ENCODE results near the gene EPO. TPM values are rescaled to one million over a fixed set of nuclear protein-coding genes. Genes with fewer than 3 reads are reported as not detected.

The EPO gene
- polyA plus RNA-seq, 2 of the 4 experiments (the other 2 are of a cell fraction) = not detected

GRCh38 chr7:100685631-100686145 lies 34.6 kb upstream of the EPO start (continued):
- no peak for TF ChIP-seq NR3C1 (IDR thresholded peaks at IDR 0.05)

- no peaks in the 10 kb centered on the region for H3K9me3 ChIP-seq
- FAIRE-seq = no peak
- no peak overlapping the region for H3K27ac ChIP-seq
- TF ChIP-seq RCOR1 (IDR thresholded peaks at IDR 0.05; ENCODE audit: low read depth, low read length) (no peak), TP53 (CRISPR knock-in tag; IDR thresholded peaks at IDR 0.05) (no peak), RFX5 (IDR thresholded peaks at IDR 0.05) (no peak), HES2 (IDR thresholded peaks at IDR 0.05) (no peak), ELK1 (IDR thresholded peaks at IDR 0.05; ENCODE audit: low read depth, low read length) (no peak), CBX8 (IDR thresholded peaks at IDR 0.05) (no peak), ATOH8 (CRISPR knock-in tag; IDR thresholded peaks at IDR 0.05; ENCODE audit: low read depth) (no peak), POLR2AphosphoS2 (conservative IDR thresholded peaks at IDR 0.05; ENCODE audit: low read length) (no peak), RARB (CRISPR knock-in tag; IDR thresholded peaks at IDR 0.05) (no peak), ZNF302 (CRISPR knock-in tag; IDR thresholded peaks at IDR 0.05) (no peak), GATA3 (IDR thresholded peaks at IDR 0.05; ENCODE audit: borderline replicate concordance) (no peak), CHD4 (IDR thresholded peaks at IDR 0.05; ENCODE audit: borderline replicate concordance) (no peak)
- no peak overlapping the region for H3K4me3 ChIP-seq
- H3K4me1 ChIP-seq = peaks cover 10% of the 10 kb centered on the region
- H3K4me2 ChIP-seq = no peak overlapping the region
- no peak for ATAC-seq
- POLR2A ChIA-PET = no interaction called here
- no peak for DNase-seq (ENCODE audit: low read depth in 1 of 2, low spot score in 1 of 2)
- 92% methylated on average over 28 of the region's 33 CpGs for WGBS (ENCODE audit: missing lambda C conversion rate)
- CTCF ChIA-PET = interaction anchor here (1.1 to 1.5 kb wide), 2 partner anchors 13 to 218 kb away, joined by 4 to 5 read pairs; no protein-coding TSS in a partner anchor
These were observed 34.0 kb upstream of the EPO start for GRCh38 chr7:100686201-100686821.

GRCh38 chr7:100686822-100687211 lies 33.5 kb upstream of the EPO start:
- FAIRE-seq (no peak), ATAC-seq (no peak), DNase-seq (ENCODE audit: low read depth in 1 of 2, low spot score in 1 of 2) (no peak)
- ChIA-PET CTCF (interaction anchor here (1.1 to 7.0 kb wide), 2 partner anchors 10 to 14 kb away, joined by 4 to 72 read pairs; no protein-coding TSS in a partner anchor), POLR2A (no interaction called here)
- H3K4me2 ChIP-seq = no peak overlapping the region
- TF ChIP-seq MYC (IDR thresholded peaks at IDR 0.05; ENCODE audit: borderline replicate concordance, low read length) (no peak), HEYL (CRISPR knock-in tag; IDR thresholded peaks at IDR 0.05) (no peak)
- whole genome bisulfite sequencing (ENCODE audit: missing lambda C conversion rate) = 87% methylated on average over 17 of the region's 17 CpGs
- no peak overlapping the region for H3K27ac ChIP-seq
- H3K4me1 ChIP-seq = peaks cover 13% of the 10 kb centered on the region
- no peak overlapping the region for H3K4me3 ChIP-seq
- H3K9me3 ChIP-seq = no peaks in the 10 kb centered on the region

GRCh38 chr7:100687261-100687660 lies 33.0 kb upstream of the EPO start:
- TF ChIP-seq KDM5A (IDR thresholded peaks at IDR 0.05) (no peak), PBX3 (IDR thresholded peaks at IDR 0.05) (no peak), CBX8 (IDR thresholded peaks at IDR 0.05) (no peak), JUN (IDR thresholded peaks at IDR 0.05) (no peak), MAX (IDR thresholded peaks at IDR 0.05) (no peak), RNF2 (IDR thresholded peaks at IDR 0.05; ENCODE audit: borderline replicate concordance, low read depth) (no peak), ZC3H11A (IDR thresholded peaks at IDR 0.05) (no peak), FOSL2 (IDR thresholded peaks at IDR 0.05) (no peak), FOSL2 (CRISPR knock-in tag; IDR thresholded peaks at IDR 0.05) (no peak), ZFP36 (IDR thresholded peaks at IDR 0.05; ENCODE audit: borderline replicate concordance, partially characterized antibody) (no peak), POLR2A (IDR thresholded peaks at IDR 0.05; ENCODE audit: low read length) (no peak), FOSB (CRISPR knock-in tag; IDR thresholded peaks at IDR 0.05) (no peak), ZNF302 (CRISPR knock-in tag; IDR thresholded peaks at IDR 0.05) (no peak), HEYL (CRISPR knock-in tag; IDR thresholded peaks at IDR 0.05) (no peak), CHD2 (IDR thresholded peaks at IDR 0.05; ENCODE audit: low read length, partially characterized antibody) (no peak)
- WGBS (ENCODE audit: missing lambda C conversion rate) = 97% methylated on average over 20 of the region's 22 CpGs
- ChIA-PET CTCF (interaction anchor here (7.0 to 10.6 kb wide), 3 partner anchors 11 to 56 kb away, joined by 72 to 158 read pairs (median 142); partner anchors contain the start of gene POP7), POLR2A (no interaction called here)
- peaks cover 17% of the 10 kb centered on the region for H3K4me1 ChIP-seq
- no peak for FAIRE-seq
- no peaks in the 10 kb centered on the region for H3K9me3 ChIP-seq
- H3K4me2 ChIP-seq = no peak overlapping the region
- H3K27ac ChIP-seq = no peak overlapping the region
- no peak overlapping the region for H3K4me3 ChIP-seq
- DNase-seq (ENCODE audit: low read depth in 1 of 2, low spot score in 1 of 2) = no peak
- ATAC-seq = no peak

Measured in A549 (cell line).